Astrocyte (in vitro differentiated cells and primary cell): ENCODE results near the gene MFF. TPM values are rescaled to one million over a fixed set of nuclear protein-coding genes. Genes with fewer than 3 reads are reported as not detected.
"Not testable (repeated sequence)": the region's sequence is repeated elsewhere in the genome, so short reads cannot be mapped to it uniquely, and the experiment has no call there.

Experiments
- DNase-seq: peaks from one replicate; pipeline ENCODE4 v3.0.0-alpha.2; 2010; ENCODE audit warnings: low read depth
- FAIRE-seq: peaks from 2 replicates; lab custom pipeline; 2011; peaks lifted over from hg19 to GRCh38; lab: Jason Lieb, UNC
- H2AFZ ChIP-seq: 2 replicates; pipeline ENCODE4 v1.6.0; 2012; ENCODE audit warnings: low read depth, low read length, inconsistent platforms
- H3K27ac ChIP-seq: 2 replicates; pipeline ENCODE4 v1.5.1; 2011; ENCODE audit warnings: low read depth, low read length, inconsistent platforms
- H3K27me3 ChIP-seq: 2 replicates; pipeline ENCODE4 v1.6.0; 2011; ENCODE audit warnings: low read length, inconsistent platforms; ENCODE audit not compliant: insufficient read depth
- H3K36me3 ChIP-seq: 2 replicates; pipeline ENCODE4 v1.5.1; 2011; ENCODE audit warnings: low read length, inconsistent platforms; ENCODE audit not compliant: insufficient read depth
- H3K4me1 ChIP-seq: 2 replicates; pipeline ENCODE4 v1.5.1; 2011; ENCODE audit warnings: low read length, inconsistent platforms; ENCODE audit not compliant: insufficient read depth
- H3K4me2 ChIP-seq: 2 replicates; pipeline ENCODE4 v1.6.0; 2012; ENCODE audit warnings: low read length, inconsistent platforms
- H3K4me3 ChIP-seq: 2 replicates; pipeline ENCODE4 v1.5.1; 2011; ENCODE audit warnings: low read depth, mild to moderate bottlenecking, low read length, inconsistent platforms; ENCODE audit not compliant: insufficient read depth
- H3K79me2 ChIP-seq: 2 replicates; pipeline ENCODE4 v1.6.0; 2012; ENCODE audit warnings: mild to moderate bottlenecking, low read length, inconsistent platforms; ENCODE audit not compliant: insufficient read depth
- H3K9ac ChIP-seq: 2 replicates; pipeline ENCODE4 v1.6.0; 2012; ENCODE audit warnings: mild to moderate bottlenecking, low read length, inconsistent platforms
- H3K9me3 ChIP-seq: 2 replicates; pipeline ENCODE4 v1.5.1; 2012; ENCODE audit warnings: low read depth, mild to moderate bottlenecking, low read length, inconsistent platforms; ENCODE audit not compliant: insufficient read depth
- H4K20me1 ChIP-seq: 2 replicates; pipeline ENCODE4 v1.6.0; 2012; ENCODE audit warnings: low read length, inconsistent platforms; ENCODE audit not compliant: insufficient read depth
- H3K27ac Mint-ChIP-seq: one replicate; pipeline ENCODE4 v1.8.0; 2021; ENCODE audit warnings: mild to moderate bottlenecking, mixed read lengths; ENCODE audit not compliant: unreplicated experiment
- H3K27me3 Mint-ChIP-seq: one replicate; pipeline ENCODE4 v1.8.0; 2021; ENCODE audit warnings: low read depth, mixed read lengths; ENCODE audit not compliant: unreplicated experiment
- H3K36me3 Mint-ChIP-seq: one replicate; pipeline ENCODE4 v1.8.0; 2021; ENCODE audit warnings: low read depth, mixed read lengths; ENCODE audit not compliant: unreplicated experiment
- H3K4me1 Mint-ChIP-seq: one replicate; pipeline ENCODE4 v1.8.0; 2021; ENCODE audit warnings: low read depth, mixed read lengths; ENCODE audit not compliant: unreplicated experiment
- H3K4me3 Mint-ChIP-seq: one replicate; pipeline ENCODE4 v1.8.0; 2021; ENCODE audit warnings: mild to moderate bottlenecking, moderate library complexity, mixed read lengths; ENCODE audit not compliant: unreplicated experiment
- H3K9me3 Mint-ChIP-seq: one replicate; pipeline ENCODE4 v1.8.0; 2021; ENCODE audit warnings: mild to moderate bottlenecking, mixed read lengths; ENCODE audit not compliant: unreplicated experiment
- EZH2 ChIP-seq: IDR thresholded peaks from 2 replicates; pipeline ENCODE4 v1.6.1; 2012; ENCODE audit warnings: mild to moderate bottlenecking, low read length, inconsistent platforms; ENCODE audit not compliant: insufficient read depth
- total RNA-seq: library from RNA; stranded (reverse); gene quantifications from 2 replicates; pipeline ENCODE4 v1.2.1, GENCODE V29; 2021
- TF ChIP-seq, protein P1 (sequence below): IDR thresholded peaks from 2 replicates; pipeline ENCODE4 v1.5.1; 2011; ENCODE audit warnings: low read depth, mild to moderate bottlenecking, inconsistent platforms, low read length, moderate library complexity; ENCODE audit not compliant: insufficient read depth

The MFF gene
- total RNA-seq, 1 donor from 2014 or later = 51.6 TPM

GRCh38 chr2:227377467-227378351, 52.7 kb downstream of the MFF start:
- no peak overlapping the region for H3K27ac ChIP-seq
- H3K79me2 ChIP-seq = no peaks in the 10 kb centered on the region
- H3K4me3 ChIP-seq = no peak overlapping the region
- TF ChIP-seq, protein P1, sequence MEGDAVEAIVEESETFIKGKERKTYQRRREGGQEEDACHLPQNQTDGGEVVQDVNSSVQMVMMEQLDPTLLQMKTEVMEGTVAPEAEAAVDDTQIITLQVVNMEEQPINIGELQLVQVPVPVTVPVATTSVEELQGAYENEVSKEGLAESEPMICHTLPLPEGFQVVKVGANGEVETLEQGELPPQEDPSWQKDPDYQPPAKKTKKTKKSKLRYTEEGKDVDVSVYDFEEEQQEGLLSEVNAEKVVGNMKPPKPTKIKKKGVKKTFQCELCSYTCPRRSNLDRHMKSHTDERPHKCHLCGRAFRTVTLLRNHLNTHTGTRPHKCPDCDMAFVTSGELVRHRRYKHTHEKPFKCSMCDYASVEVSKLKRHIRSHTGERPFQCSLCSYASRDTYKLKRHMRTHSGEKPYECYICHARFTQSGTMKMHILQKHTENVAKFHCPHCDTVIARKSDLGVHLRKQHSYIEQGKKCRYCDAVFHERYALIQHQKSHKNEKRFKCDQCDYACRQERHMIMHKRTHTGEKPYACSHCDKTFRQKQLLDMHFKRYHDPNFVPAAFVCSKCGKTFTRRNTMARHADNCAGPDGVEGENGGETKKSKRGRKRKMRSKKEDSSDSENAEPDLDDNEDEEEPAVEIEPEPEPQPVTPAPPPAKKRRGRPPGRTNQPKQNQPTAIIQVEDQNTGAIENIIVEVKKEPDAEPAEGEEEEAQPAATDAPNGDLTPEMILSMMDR = no peak
- TF ChIP-seq EZH2 = no peak
- H3K9me3 ChIP-seq = no peaks in the 10 kb centered on the region
- no peaks in the 10 kb centered on the region for H3K9me3 Mint-ChIP-seq
- H3K4me2 ChIP-seq = no peak overlapping the region
- H3K36me3 Mint-ChIP-seq = no peaks in the 10 kb centered on the region
- no peaks in the 10 kb centered on the region for H3K27me3 Mint-ChIP-seq
- H3K27ac Mint-ChIP-seq = no peak overlapping the region
- no peaks in the 10 kb centered on the region for H4K20me1 ChIP-seq
- H3K4me1 Mint-ChIP-seq = peaks cover 4% of the 10 kb centered on the region
- no peaks in the 10 kb centered on the region for H3K27me3 ChIP-seq
- H3K4me1 ChIP-seq = no peaks in the 10 kb centered on the region
- H3K9ac ChIP-seq = no peak overlapping the region
- no peak overlapping the region for H3K4me3 Mint-ChIP-seq
- H2AFZ ChIP-seq = no peak overlapping the region
- DNase-seq = no peak
- FAIRE-seq = no peak
- no peaks in the 10 kb centered on the region for H3K36me3 ChIP-seq

GRCh38 chr2:227378371-227378782, 53.3 kb downstream of the MFF start:
- H3K36me3 ChIP-seq = no peaks in the 10 kb centered on the region
- no peaks in the 10 kb centered on the region for H3K27me3 ChIP-seq
- H3K4me1 ChIP-seq = no peaks in the 10 kb centered on the region
- FAIRE-seq (no peak), DNase-seq (no peak)
- TF ChIP-seq, protein P1 = no peak
- no peak for TF ChIP-seq EZH2
- no peak overlapping the region for H3K4me2 ChIP-seq
- H4K20me1 ChIP-seq = no peaks in the 10 kb centered on the region
- no peaks in the 10 kb centered on the region for H3K9me3 ChIP-seq
- Mint-ChIP-seq H3K9me3 (no peaks in the 10 kb centered on the region), H3K27me3 (no peaks in the 10 kb centered on the region), H3K4me1 (peaks cover 4% of the 10 kb centered on the region), H3K27ac (no peak overlapping the region), H3K4me3 (no peak overlapping the region), H3K36me3 (no peaks in the 10 kb centered on the region)
- H2AFZ ChIP-seq = no peak overlapping the region
- H3K4me3 ChIP-seq = no peak overlapping the region
- H3K79me2 ChIP-seq = no peaks in the 10 kb centered on the region
- no peak overlapping the region for H3K27ac ChIP-seq
- H3K9ac ChIP-seq = no peak overlapping the region

- no peaks in the 10 kb centered on the region for H3K9me3 ChIP-seq
- H2AFZ ChIP-seq = no peak within 1 kb of the TSS
- H3K27me3 ChIP-seq = no peaks in the 10 kb centered on the region
- no peak within 1 kb of the TSS for H3K4me3 Mint-ChIP-seq
- no peak for FAIRE-seq
- H4K20me1 ChIP-seq = no peaks in the 10 kb centered on the region
- H3K4me3 ChIP-seq = no peak within 1 kb of the TSS
- TF ChIP-seq EZH2 = no peak
- TF ChIP-seq, protein P1 = no peak
- no peaks in the 10 kb centered on the region for H3K4me1 ChIP-seq
- H3K9me3 Mint-ChIP-seq = no peaks in the 10 kb centered on the region
- H3K36me3 Mint-ChIP-seq = no peaks in the 10 kb centered on the region
- no peak within 1 kb of the TSS for H3K27ac Mint-ChIP-seq
- H3K36me3 ChIP-seq = no peaks in the 10 kb centered on the region
- H3K9ac ChIP-seq = no peak within 1 kb of the TSS
- H3K4me2 ChIP-seq = no peak within 1 kb of the TSS
- DNase-seq = no peak
- H3K4me1 Mint-ChIP-seq = peaks cover 4% of the 10 kb centered on the region
- H3K79me2 ChIP-seq = no peaks in the 10 kb centered on the region
- peaks cover 5% of the 10 kb centered on the region for H3K27me3 Mint-ChIP-seq
- no peak within 1 kb of the TSS for H3K27ac ChIP-seq
These were observed 54.0 kb downstream of the MFF start, which contains the start of gene TM4SF20 for GRCh38 chr2:227379095-227379494. Gene TM4SF20 (minus strand): TSS chr2:227379306. CDS start chr2:227379268, 38 bp downstream.

GRCh38 chr2:227382241-227382835, 57.3 kb downstream of the MFF start:
- not testable (repeated sequence) for H3K9me3 ChIP-seq, H3K36me3 ChIP-seq, H3K4me1 Mint-ChIP-seq, H3K27me3 ChIP-seq, H2AFZ ChIP-seq, FAIRE-seq, H3K9ac ChIP-seq, H3K4me2 ChIP-seq, H4K20me1 ChIP-seq, H3K36me3 Mint-ChIP-seq, H3K79me2 ChIP-seq, H3K4me1 ChIP-seq, H3K4me3 ChIP-seq, DNase-seq, H3K9me3 Mint-ChIP-seq, H3K4me3 Mint-ChIP-seq, H3K27ac Mint-ChIP-seq, H3K27ac ChIP-seq
- H3K27me3 Mint-ChIP-seq = peaks cover 11% of the 10 kb centered on the region
